ENCODE data around the gene MRPL46.

DNA sequence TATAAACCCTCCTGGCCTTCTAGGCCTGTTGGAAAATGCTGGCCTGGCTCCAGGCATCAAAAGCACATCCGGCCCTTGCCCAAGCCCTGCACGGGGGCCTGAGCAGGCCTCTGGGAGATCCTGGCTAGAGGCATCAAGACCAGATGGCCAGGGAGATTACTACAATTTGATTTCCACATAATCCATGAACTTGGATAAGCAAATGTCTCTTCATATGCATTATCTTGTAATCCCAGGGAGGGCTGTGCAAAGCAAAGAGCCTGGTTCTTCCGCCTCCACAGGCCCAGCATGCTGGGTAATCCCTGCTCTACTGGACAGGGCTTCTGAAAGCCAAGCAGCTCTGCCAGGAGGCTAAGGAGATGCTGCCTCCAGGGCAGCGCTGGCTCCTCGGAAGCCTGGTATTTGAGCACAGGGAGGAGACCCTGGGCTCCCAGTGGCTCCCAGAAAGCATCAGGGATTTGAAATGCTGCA lies 18.2 kb downstream of the MRPL46 start:
- TF ChIP-seq CTCF (conservative IDR thresholded peaks at IDR 0.05; ENCODE audit: low read depth, low read length) (no peak), EZH2 (IDR thresholded peaks at IDR 0.05; ENCODE audit: borderline replicate concordance, low read depth, low read length, poor library complexity, severe bottlenecking) (no peak)
